Immature natural killer cell (primary cell): Measurements from ENCODE around the gene NPAS3. TPM values are rescaled to one million over a fixed set of nuclear protein-coding genes. Genes with fewer than 3 reads are reported as not detected.

Experiments
- DNase-seq, 3 donors: peaks; one replicate each; pipeline ENCODE4 v3.0.0; 2022; ENCODE audit warnings: mixed read lengths in 1 of 3
- H3K27ac Mint-ChIP-seq, 6 donors: one replicate each; pipeline ENCODE4 v1.8.0; 2020; ENCODE audit warnings: mixed read lengths in 6 of 6, mild to moderate bottlenecking in 5 of 6, inconsistent platforms in 4 of 6, moderate library complexity in 3 of 6
- H3K27me3 Mint-ChIP-seq, 3 donors: one replicate each; pipeline ENCODE4 v1.8.0; 2020 to 2021; ENCODE audit warnings: low read depth in 3 of 3, mild to moderate bottlenecking in 3 of 3, mixed read lengths in 3 of 3, moderate library complexity in 3 of 3, inconsistent platforms in 1 of 3
- H3K36me3 Mint-ChIP-seq, 3 donors: one replicate each; pipeline ENCODE4 v1.8.0; 2020; ENCODE audit warnings: mixed read lengths in 3 of 3, inconsistent platforms in 2 of 3, mild to moderate bottlenecking in 2 of 3
- H3K4me1 Mint-ChIP-seq, 2 donors: one replicate each; pipeline ENCODE4 v1.8.0; 2020; ENCODE audit warnings: inconsistent platforms in 2 of 2, mild to moderate bottlenecking in 2 of 2, mixed read lengths in 2 of 2, moderate library complexity in 1 of 2
- H3K4me3 Mint-ChIP-seq, 5 donors: one replicate each; pipeline ENCODE4 v1.8.0; 2020; ENCODE audit warnings: mild to moderate bottlenecking in 5 of 5, mixed read lengths in 5 of 5, inconsistent platforms in 3 of 5, moderate library complexity in 3 of 5
- H3K9me3 Mint-ChIP-seq, 6 donors: one replicate each; pipeline ENCODE4 v1.8.0; 2020; ENCODE audit warnings: mild to moderate bottlenecking in 6 of 6, mixed read lengths in 6 of 6, inconsistent platforms in 4 of 6, moderate library complexity in 3 of 6
- polyA plus RNA-seq, 3 donors: library from polyadenylated mRNA; unstranded; fragments of 300-500 nt; fragmentation: Illumina TruSeq; gene quantifications; one replicate each; pipeline ENCODE4 v1.2.3, GENCODE V29; 2021

The NPAS3 gene
- polyA plus RNA-seq, 3 donors from 2014 or later: not detected

DNA sequence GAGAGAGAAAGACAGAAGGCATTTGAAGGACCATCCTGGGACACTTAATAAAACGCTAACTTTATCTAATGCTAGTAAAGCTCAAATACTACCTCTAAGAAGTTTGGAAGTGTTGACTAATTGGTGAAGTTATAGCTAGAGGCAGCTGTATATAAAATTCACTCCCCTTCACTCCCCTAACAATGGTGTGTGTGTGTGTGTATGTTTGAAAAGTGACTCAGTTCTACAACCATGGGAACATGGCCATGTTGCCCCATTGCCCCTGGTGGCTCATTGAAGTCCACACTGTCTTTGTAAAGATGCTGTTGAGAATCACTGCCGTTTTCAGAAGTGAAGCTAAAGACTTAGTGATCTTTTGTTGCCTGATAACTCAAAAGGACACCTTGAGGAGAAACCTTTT, 262.4 kb downstream of the NPAS3 start:
- Mint-ChIP-seq H3K27me3 (peaks cover 0 to 2% (median 0%) of the 10 kb centered on the region in 3 donors), H3K9me3 (peaks cover 1 to 30% (median 14%) of the 10 kb centered on the region in 6 donors), H3K4me1 (no peaks in the 10 kb centered on the region), H3K4me3 (no peak overlapping the region), H3K36me3 (no peaks in the 10 kb centered on the region), H3K27ac (no peak overlapping the region)
- no peak for DNase-seq

DNA sequence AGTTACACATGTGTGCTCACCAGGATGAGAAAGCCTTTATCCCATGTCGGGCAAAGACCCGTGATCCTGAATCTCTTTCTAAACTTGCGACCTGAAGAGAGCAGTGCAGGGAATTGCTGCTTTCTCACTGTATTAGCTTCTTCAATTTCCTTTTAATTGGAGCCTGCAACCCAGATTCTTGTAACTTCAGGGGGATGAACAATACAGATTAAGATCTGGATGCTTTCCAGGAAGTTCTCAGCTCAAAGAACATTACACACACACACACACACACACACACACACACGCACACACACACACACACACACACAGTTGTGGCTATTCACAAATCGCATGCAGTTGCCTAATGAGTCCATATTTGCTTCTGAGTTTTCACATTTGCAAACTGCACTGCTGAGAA, 268.3 kb downstream of the NPAS3 start:
- Mint-ChIP-seq H3K4me3 (no peak overlapping the region), H3K4me1 (no peaks in the 10 kb centered on the region), H3K27me3 (peaks cover 0 to 2% (median 0%) of the 10 kb centered on the region in 3 donors), H3K27ac (no peak overlapping the region), H3K9me3 (peaks cover 9 to 30% (median 14%) of the 10 kb centered on the region in 6 donors), H3K36me3 (no peaks in the 10 kb centered on the region)
- no peak for DNase-seq

DNA sequence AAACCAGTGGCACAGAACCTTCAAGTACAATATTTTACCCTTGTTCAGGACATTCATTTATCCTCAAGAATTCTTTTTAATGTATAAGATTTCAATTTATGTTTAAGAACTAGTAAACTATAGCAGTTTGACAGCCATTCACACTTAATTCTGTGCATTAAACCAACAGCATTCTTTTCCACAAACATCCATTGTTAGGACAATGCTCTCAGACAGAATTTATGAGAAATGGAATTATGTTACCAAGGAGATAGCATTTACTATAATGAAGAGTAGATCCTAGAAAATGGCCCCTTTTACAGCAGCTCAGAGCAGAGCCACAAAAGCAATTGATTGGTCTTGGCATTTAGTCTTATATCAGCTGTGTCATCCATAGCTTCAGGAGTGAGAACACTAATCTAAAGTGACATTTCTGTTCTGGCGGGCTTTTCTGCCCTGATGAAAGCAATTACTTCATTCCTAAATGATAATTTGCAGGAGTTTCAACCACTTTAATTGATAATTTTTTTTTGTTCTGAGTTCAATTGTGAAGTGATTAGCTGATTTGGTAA, 268.9 kb downstream of the NPAS3 start:
- peaks cover 9 to 30% (median 15%) of the 10 kb centered on the region in 6 donors for H3K9me3 Mint-ChIP-seq
- no peaks in the 10 kb centered on the region for H3K4me1 Mint-ChIP-seq
- H3K4me3 Mint-ChIP-seq: no peak overlapping the region
- DNase-seq: no peak
- H3K36me3 Mint-ChIP-seq: no peaks in the 10 kb centered on the region
- no peak overlapping the region for H3K27ac Mint-ChIP-seq
- peaks cover 0 to 2% (median 0%) of the 10 kb centered on the region in 3 donors for H3K27me3 Mint-ChIP-seq

DNA sequence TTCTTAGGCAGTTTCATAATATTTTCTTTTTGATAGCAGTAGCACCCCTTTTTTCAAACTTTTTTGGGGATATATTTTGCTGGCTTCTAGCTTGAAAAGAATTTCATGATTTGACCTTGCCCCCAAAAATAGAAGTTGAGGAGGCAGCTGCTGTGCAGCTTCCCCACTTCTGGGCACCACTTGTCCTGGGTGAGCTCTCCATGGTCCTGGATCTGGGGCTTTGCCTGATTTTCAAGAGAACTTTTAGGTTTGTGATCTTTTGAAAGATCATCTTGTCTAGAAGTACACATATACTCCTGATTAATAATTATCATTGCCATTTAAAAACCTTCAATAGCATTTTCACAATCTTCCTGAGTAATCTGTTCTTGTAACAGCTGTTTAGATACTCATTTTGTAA, 271.6 kb downstream of the NPAS3 start:
- Mint-ChIP-seq H3K4me1 (no peaks in the 10 kb centered on the region), H3K9me3 (peaks cover 8 to 31% (median 15%) of the 10 kb centered on the region in 6 donors), H3K36me3 (no peaks in the 10 kb centered on the region), H3K4me3 (no peak overlapping the region), H3K27ac (no peak overlapping the region), H3K27me3 (no peaks in the 10 kb centered on the region)
- no peak for DNase-seq

DNA sequence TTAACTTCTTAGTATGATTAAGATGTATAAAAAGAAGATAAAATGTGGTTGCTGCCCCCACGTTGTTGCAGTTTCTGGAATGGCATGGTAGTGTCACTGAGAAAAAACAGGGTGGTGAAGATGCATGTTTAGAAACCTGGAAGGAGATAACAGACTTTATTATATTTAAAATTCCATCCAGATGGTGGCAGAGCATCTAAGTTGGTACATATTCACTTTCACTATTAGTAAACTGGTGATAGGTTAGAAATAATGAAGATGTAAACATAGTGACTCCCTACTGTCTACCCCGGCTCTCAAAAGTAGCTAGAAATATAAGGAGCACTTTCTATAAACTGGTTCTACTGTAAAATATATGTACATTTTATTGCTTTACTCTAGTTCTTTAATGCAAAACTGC, 279.3 kb downstream of the NPAS3 start:
- Mint-ChIP-seq H3K27ac (no peak overlapping the region), H3K36me3 (no peaks in the 10 kb centered on the region), H3K4me1 (no peaks in the 10 kb centered on the region), H3K9me3 (peaks cover 1 to 29% (median 8%) of the 10 kb centered on the region in 6 donors), H3K4me3 (no peak overlapping the region), H3K27me3 (peaks cover 0 to 3% (median 2%) of the 10 kb centered on the region in 3 donors)
- no peak for DNase-seq

DNA sequence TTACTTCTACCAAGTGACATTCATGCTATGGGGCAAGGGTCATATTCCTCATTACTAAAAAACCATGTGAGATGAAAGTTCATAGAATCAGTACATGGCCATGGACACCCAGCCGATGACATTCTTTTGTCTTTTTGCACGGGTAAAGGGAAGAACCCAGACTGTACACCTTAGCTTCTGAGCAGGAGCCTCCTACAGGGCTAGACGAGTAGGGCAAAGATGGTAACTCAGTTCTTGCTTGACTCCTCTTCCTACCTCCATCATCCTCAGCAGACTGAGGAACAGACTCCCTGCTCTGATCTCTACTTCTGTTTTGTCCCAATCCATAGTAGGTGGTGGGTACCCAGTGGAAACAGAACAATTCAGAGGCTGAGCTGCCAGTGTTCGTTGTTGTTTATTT, 281.3 kb downstream of the NPAS3 start:
- H3K27me3 Mint-ChIP-seq: peaks cover 0 to 3% (median 2%) of the 10 kb centered on the region in 3 donors
- no peak overlapping the region for H3K4me3 Mint-ChIP-seq
- peaks cover 0 to 33% (median 9%) of the 10 kb centered on the region in 6 donors for H3K9me3 Mint-ChIP-seq
- no peak overlapping the region for H3K27ac Mint-ChIP-seq
- H3K4me1 Mint-ChIP-seq: no peaks in the 10 kb centered on the region
- no peaks in the 10 kb centered on the region for H3K36me3 Mint-ChIP-seq
- no peak for DNase-seq

DNA sequence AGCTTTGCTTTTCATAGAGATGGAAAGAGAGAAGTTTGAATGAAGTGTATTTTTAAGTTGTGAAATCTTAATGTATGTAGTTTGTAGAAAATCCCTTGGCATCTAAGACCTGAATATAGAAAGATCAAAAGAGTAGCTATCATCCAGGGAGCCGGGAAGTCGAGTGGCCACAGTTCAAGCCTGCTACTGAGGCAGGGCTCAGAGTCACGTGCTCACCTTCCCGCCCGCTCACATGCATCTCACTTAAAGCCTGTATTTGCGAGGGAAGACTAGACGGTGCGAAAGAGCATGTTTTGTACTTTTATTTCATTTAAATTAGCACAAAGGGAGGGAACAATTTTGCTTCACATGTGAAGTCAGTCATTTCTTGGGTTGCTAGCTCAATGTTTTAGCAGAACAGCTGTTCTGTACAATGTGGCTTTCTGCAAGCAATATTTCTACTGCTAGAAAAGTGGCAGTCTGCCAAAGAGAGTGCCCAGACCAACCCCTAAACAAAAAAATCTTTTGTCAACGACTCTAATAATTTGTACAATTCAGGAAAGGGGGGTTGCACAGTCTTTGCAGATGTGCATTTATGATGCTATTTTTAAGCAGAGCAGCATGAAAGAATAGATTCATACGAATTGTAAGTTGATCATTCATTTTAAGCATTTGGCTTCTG, 290.7 kb downstream of the NPAS3 start:
- DNase-seq: no peak
- Mint-ChIP-seq H3K4me3 (no peak overlapping the region), H3K27ac (no peak overlapping the region), H3K27me3 (peaks cover 0 to 2% (median 0%) of the 10 kb centered on the region in 3 donors), H3K36me3 (no peaks in the 10 kb centered on the region), H3K4me1 (no peaks in the 10 kb centered on the region), H3K9me3 (peaks cover 2 to 27% (median 7%) of the 10 kb centered on the region in 6 donors)

DNA sequence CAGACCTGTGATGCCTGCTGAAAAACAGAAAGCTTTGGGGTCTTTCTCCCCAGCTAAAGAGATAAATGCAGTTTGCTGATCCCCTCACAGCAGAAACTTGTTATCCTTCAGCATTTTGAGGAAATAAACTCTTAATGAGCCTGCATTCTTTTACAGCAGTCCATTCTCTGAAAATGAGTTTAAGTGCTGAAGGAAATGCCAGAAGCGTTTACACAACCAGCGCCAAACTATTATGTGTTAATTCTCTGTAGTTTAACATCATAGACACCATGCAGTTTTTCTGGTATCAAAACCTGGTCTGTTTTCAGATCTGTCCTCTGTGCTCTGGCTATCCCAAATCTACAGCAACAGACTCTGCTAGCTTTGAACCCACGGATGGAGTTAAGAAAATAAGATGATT, 291.3 kb downstream of the NPAS3 start:
- Mint-ChIP-seq H3K9me3 (peaks cover under 1 to 27% (median 7%) of the 10 kb centered on the region in 6 donors), H3K36me3 (no peaks in the 10 kb centered on the region)

DNA sequence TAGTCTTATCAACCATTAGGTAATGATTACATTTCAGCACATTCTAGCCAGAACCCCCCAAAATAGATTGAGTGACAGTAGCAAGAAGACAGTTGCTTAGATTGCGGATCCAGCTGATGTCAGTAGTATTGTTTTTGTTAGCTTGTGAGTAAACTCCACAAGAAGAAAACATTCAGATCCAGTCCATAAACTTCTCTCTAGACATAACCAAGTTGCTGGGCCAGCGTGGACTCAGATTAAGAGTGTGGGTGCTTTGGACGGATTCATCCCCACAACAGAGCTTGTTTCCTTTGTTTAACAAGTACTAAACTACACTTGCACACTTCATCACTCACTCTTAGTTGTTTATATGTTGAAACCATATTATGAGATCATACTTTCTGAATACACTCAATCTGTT, 293.4 kb downstream of the NPAS3 start:
- Mint-ChIP-seq H3K9me3 (peaks cover 5 to 39% (median 9%) of the 10 kb centered on the region in 6 donors), H3K27ac (no peak overlapping the region), H3K4me3 (no peak overlapping the region), H3K4me1 (no peaks in the 10 kb centered on the region), H3K27me3 (peaks cover 0 to 3% (median 0%) of the 10 kb centered on the region in 3 donors), H3K36me3 (no peaks in the 10 kb centered on the region)
- DNase-seq: no peak

More for the DNA sequence above, 291.3 kb downstream of the NPAS3 start:
- peaks cover 0 to 2% (median 0%) of the 10 kb centered on the region in 3 donors for H3K27me3 Mint-ChIP-seq
- H3K27ac Mint-ChIP-seq: no peak overlapping the region
- no peak for DNase-seq
- no peak overlapping the region for H3K4me3 Mint-ChIP-seq
- H3K4me1 Mint-ChIP-seq: no peaks in the 10 kb centered on the region

DNA sequence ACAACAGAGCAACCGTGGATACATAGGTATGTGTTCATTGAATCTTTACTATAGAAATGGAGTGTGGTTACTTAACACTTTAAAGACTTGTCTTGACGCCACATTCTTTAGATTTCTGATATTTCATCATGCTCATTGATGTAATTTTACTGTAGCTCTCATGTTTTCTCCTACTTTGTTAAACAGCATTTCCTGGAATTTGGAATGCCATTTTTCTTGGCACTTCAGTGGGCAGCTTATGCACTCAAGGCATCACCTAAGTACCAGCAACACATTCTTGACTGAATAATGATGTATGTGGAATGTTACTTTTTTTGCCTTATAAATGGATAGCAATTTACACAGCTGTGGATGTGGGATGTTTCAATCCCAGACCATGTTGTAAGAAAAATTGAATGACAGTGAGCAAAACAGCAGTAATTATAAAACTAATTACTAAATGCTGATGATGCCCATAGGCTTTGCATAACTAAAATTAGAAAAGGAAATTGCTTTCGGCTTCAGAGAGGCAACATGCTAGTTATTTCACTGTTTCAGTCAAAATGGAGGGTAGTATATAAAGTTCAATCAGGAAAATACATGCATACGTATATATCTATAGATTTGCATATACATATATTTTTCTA, 298.5 kb downstream of the NPAS3 start:
- H3K27me3 Mint-ChIP-seq: peaks cover 0 to 1% (median 0%) of the 10 kb centered on the region in 3 donors

DNA sequence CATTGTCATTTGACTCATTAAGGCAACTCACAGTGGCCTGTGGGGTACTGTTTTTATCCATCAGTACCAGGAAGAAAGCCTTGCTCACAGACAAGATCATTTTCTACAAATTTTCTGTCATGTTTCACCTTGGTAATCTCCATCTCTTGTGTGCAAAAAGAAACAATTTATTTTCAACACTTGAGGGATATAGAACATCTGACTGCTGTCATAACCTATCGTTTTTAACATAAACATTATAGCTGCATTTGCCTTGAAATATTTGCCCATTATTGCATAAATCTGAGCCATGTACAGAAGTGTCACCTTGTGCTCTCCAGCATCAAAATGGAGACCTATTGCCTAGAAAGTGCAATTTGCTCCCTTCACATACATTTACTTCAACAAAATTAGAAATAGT, 300.8 kb downstream of the NPAS3 start:
- H3K27me3 Mint-ChIP-seq: peaks cover 0 to 1% (median 0%) of the 10 kb centered on the region in 3 donors
- peaks cover 0 to 32% (median 8%) of the 10 kb centered on the region in 6 donors for H3K9me3 Mint-ChIP-seq
- no peaks in the 10 kb centered on the region for H3K4me1 Mint-ChIP-seq
- H3K4me3 Mint-ChIP-seq: no peak overlapping the region
- no peaks in the 10 kb centered on the region for H3K36me3 Mint-ChIP-seq
- no peak for DNase-seq
- no peak overlapping the region for H3K27ac Mint-ChIP-seq

More for the DNA sequence above, 298.5 kb downstream of the NPAS3 start:
- Mint-ChIP-seq H3K4me3 (no peak overlapping the region), H3K27ac (no peak overlapping the region), H3K36me3 (no peaks in the 10 kb centered on the region), H3K9me3 (peaks cover 0 to 33% (median 8%) of the 10 kb centered on the region in 6 donors), H3K4me1 (no peaks in the 10 kb centered on the region)
- no peak for DNase-seq

DNA sequence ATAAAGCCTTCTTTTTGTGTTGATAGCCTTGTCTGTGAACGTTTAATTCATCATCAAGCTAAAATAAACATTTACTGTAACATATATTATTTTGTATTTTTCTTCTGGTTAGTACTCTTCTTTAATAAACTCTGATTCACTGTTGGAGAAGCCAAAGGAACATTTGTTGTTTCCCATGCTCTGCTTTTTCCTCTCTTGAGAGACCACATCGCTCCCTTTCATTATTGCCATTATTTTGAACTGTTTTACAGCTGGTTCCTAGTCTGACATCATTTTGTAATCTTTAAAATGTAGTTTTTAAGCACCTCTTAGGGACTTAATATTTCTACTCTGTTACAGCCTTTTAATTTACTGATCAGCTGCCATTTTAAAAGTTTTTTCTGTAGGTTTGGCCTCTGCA, 301.8 kb downstream of the NPAS3 start:
- H3K27ac Mint-ChIP-seq: no peak overlapping the region
- H3K4me3 Mint-ChIP-seq: no peak overlapping the region
- H3K27me3 Mint-ChIP-seq: peaks cover 0 to 2% (median 0%) of the 10 kb centered on the region in 3 donors
- no peaks in the 10 kb centered on the region for H3K4me1 Mint-ChIP-seq
- DNase-seq: no peak
- peaks cover 0 to 28% (median 4%) of the 10 kb centered on the region in 6 donors for H3K9me3 Mint-ChIP-seq
- no peaks in the 10 kb centered on the region for H3K36me3 Mint-ChIP-seq

DNA sequence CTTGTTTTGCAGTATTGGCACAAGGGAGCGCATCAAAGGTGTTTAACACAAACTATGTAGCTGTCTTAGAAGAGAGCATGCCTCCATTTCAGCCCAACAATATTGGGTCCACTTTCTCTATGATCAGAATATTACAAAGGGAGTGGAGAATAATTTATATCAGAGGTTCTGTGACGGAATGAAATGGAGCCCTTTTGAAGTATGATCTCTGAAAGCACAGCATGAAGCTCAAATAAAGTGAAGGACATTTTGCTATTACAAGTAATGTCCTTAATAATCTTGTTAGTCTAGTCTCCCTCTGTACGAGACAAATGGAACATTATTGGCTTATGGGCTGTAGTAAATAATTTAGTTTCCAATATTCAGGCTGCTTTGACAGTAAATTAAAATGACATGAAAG, 302.7 kb downstream of the NPAS3 start:
- H3K36me3 Mint-ChIP-seq: no peaks in the 10 kb centered on the region
- H3K4me3 Mint-ChIP-seq: no peak overlapping the region
- peaks cover 0 to 2% (median 0%) of the 10 kb centered on the region in 3 donors for H3K27me3 Mint-ChIP-seq
- peaks cover 0 to 33% (median 3%) of the 10 kb centered on the region in 6 donors for H3K9me3 Mint-ChIP-seq
- H3K27ac Mint-ChIP-seq: no peak overlapping the region
- no peak for DNase-seq
- no peaks in the 10 kb centered on the region for H3K4me1 Mint-ChIP-seq

DNA sequence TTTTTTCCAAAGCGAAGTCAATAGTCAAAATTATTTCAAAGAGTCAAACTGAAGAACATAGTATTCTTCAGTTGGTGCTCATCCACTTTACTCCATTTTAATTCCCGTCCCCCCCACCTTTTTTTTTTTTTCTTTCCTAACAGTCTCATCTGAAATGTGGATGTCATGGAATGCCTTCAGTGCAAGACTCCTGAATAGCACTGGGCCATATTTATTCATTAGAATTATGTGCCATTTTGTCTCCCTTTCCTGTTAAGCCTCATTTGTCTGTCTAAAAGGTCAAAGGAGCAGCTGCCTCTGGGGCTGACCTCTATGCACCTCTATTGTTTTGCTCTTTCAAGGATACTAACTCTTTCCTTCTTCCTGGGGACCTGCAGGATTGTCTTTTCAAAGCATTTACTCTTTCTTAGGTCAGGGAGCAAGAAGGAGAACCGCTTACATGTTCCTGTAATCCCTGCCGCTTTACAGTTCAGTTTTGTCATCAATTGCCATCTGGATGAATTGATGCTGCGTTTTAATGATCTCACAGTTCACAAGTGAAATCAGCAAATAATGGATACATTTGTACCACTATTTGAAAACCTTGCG, 310.6 kb downstream of the NPAS3 start:
- Mint-ChIP-seq H3K36me3 (no peaks in the 10 kb centered on the region), H3K4me3 (no peak overlapping the region), H3K9me3 (peaks cover 3 to 35% (median 8%) of the 10 kb centered on the region in 6 donors), H3K27me3 (peaks cover 0 to 3% (median 0%) of the 10 kb centered on the region in 3 donors), H3K4me1 (no peaks in the 10 kb centered on the region), H3K27ac (no peak overlapping the region)
- no peak for DNase-seq
